NCI-H526 treated with DMSO at 0.1 percent for 48 hours (cell line): ENCODE results near the gene NEK9.
A peak's percentile ranks its signal among the peaks of the same experiment; 100 is the strongest.
"Not testable (repeated sequence)": the region's sequence is repeated elsewhere in the genome, so short reads cannot be mapped to it uniquely, and the experiment has no call there.

Source experiments
- DNase-seq: peaks from one replicate; lab custom pipeline; 2025; lab: John Stamatoyannopoulos, UW

NEK9 gene

DNA sequence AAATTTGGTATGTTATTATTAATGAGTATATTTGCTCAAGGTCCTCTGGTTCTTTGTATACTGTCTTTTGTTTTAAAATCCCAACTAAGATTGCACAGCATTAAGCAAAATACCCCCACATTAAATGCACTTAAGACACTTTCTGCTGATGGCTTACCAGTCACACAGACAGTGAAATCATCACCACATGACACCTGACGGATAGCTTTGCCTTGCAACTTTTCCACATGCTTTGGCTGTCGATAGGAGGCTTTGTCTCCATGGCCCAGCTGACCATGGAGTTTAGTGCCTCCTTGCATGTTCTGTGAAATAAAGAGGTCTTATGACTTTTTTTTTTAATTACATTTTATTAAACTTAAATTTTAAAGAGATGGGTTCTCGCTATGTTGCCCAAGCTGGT lies 19.7 kb downstream of the NEK9 start:
- no peak for DNase-seq

DNA sequence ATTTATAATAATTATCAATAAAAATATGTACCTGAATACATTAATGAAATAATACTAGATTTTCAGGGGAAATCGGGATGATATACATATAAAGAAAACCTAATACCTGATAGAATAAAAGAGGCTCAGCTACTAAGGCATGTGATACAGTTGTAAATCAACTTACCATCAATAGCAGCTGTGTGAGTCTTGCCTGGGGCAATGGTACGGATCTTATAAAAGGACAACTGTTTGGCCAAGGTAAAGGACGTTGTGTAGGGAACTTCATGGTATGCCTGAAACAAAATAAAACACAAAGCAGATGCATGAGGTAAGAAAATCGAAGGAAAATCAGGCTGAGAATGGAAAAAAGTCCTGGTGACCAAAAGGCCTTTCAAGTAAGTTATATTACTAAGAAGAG lies 25.4 kb downstream of the NEK9 start:
- DNase-seq = peak; percentile 7

DNA sequence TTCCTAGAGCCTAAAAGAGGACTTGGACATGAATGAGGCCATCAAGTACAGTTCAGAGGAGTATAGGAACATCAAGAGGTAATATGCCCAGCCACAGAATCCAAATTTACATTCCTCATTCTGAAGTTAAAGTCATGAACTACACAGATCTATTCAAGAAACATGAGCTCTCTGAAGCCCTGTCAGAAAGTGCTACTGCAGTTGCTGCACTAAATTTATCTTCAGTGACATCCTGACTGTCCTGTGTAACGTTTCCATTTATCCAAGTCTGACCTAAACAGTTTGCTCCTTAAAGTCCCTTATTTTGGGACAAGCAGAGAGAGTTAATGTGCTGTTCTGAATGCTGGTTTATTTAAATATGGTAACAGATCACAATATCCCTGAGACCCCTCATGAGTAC lies 28.2 kb downstream of the NEK9 start:
- DNase-seq = no peak

DNA sequence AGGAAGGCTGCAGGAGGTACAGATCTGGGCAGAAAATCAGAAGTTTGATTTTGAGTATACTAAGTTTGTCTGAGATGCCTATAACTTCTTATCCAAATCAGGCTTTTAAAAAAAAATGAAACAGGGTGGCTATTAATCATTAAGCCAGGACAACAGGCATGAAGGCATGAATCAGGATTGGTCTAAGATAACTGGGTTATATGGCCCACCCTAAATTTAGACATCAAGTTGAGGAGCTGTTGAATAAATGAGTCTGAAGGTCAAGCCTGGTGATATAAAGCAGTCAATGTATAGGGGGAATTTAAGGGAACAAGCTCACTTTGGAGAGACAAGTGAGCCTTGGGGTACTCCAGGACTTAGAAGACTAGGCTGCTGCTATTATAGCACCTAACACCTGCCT lies 28.6 kb downstream of the NEK9 start:
- no peak for DNase-seq

DNA sequence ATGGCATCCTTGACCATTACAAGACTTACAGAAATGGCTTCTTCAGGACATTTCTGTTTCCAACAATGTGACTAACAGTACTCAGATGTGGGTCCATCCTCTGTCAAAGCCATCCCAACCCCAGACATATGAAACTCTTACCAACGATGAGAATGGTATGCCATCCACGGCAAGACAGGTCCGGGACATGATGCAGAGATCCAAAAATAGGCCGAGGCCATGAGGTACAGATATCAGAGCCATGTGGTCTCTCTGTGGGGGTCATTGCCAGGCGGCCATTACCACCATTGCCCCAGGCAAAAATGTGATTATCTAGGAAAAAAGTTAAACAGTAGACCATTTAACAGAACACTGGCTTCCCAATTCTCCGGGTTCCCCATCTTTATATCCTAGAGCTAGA lies 29.9 kb downstream of the NEK9 start:
- DNase-seq = no peak

DNA sequence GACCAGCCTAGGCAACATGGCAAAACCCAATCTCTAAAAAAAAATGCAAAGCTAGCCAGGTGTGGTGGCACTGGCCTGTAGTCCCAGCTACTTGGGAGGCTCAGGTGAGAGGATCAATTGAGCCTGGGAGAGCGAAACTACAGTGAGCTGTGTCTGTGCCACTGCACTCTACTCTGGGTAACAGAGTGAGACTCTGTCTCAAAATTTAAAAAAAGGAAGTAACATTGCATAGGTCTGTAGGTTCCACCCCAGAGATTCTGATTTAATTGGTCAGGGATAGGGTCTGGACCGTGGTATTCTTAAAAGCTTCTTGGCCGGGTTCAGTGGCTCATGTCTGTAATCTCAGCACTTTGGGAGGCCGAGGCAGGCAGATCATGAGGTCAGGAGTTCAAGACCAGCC lies 31.2 kb downstream of the NEK9 start:
- DNase-seq = no peak

DNA sequence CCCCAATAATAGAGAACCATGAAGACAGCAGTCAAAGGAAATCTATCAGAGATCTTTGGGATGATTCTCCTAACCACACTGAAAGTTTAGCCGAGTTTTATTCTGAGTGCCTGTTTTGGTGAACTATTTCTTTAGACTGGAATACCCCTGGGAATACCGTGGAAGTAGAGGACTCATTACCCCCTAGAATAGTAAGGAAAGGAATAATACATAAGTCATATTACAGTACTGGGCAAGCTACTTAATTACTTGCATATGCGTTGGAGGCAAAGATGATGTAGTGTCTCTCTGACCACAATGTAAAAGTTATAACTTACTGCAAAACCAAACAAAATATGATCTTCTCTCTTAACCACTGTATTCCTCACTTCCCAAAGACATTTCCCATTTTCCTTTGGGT lies 32.0 kb downstream of the NEK9 start:
- DNase-seq = no peak

DNA sequence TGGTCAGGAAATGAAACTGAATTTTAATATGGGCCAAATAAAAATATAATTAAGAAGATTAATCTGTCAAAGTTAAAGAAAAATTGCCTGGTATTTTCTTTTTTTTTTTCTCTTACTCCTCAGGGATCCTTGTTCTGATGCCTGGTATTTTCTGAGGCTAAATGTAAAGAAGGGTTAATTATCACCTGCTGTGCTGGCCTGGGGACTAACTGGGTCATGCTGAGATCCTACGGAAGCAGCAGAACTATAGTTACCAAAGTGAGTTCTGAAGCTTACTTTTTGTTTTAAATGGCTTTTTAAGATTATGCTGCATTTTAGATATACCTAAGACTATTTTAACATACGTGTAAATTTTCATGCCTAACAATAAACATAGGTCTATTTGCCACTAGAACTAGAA lies 34.1 kb downstream of the NEK9 start:
- no peak for DNase-seq

DNA sequence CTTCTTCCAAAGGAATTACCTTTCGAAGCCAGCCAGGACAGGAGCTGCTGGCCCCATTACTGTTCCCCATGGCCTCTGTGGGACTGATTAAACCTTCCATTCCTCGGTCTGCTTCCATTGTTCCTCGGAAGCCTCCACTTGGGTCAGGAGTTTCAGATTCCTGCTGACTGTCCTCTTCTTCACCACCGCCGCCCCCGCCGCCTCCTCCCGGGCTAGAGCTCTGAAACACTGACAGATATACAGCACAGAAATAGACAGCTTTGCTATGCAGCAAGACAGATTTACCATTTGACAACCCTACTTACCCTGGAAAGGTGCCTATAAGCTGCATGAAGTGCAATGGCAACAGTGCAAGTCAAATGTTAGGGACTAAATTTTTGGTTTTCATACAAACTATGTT lies 35.6 kb downstream of the NEK9 start:
- DNase-seq = no peak

DNA sequence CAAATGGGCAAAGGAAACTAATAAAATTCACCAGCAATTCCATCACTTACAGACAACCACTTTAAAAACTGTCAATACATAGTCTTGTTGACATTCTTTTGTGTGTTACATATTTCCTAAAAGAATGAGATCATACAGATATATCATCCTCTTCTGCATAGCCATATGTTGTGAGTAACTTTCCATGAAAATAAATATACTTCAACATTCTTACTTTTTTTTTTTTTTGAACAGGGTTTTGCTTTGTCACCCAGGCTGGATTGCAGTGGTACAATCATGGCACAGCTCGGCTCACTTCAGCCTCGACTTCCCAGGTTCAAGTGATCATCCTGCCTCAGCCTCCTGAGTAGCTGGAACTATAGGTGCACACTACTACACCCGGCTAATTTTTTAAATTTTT lies 36.5 kb downstream of the NEK9 start:
- DNase-seq = no peak

DNA sequence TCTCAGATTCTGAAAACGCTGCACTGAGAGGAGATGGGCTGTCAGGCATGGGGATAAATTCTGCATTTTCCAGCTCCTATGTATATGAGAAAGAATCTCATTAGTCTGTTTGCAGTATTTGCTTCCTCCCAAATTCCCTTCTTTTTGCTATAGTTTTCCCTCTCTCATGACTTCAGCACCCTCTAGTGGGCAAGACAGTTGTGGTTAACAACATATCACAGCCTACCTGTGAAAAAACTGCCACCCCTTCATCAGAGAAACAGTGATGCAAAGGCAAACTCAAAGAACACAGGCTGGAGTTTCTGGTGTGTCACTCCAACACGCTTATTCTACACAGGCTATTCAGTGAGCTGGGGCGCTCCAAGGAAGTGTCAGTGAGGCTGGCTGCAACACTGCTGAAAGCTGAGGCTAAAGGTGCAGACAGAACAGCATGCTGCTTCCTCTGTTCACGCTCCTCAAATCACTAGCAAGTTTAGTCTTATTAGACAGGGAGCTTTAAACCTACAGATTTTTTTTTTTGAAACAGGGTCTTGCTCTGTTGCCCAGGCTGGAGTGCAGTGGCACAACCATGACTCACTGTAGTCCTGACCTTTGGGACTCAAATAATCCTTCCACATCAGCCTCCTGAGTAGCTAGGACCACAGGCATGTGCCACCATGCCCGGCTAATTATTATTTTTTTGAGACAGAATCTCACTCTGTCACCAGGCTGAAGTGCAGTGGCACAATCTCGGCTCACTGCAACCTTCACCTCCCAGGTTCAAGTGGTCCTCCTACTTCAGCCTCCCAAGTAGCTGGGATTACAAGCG lies 38.1 kb downstream of the NEK9 start:
- peak; percentile 3 for DNase-seq

DNA sequence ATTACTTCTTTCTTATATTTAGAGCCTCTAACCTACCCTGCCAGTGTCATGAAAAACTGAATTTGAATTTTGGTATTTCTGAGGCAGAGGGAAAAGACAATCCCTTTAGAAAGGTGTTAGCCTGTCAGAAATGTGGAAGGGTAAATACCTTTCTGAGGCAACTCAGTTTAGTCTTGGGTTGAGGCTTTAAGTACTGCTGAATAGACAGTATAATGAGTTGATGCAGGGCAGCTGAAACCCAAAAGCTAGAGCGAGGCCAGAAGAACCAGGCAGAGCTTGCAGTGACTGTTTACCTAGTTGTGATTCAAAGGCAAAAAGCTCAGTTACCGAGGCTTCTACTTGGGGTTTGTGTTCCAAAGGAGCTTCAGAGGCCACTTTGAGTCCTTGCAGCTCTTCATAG lies 38.7 kb downstream of the NEK9 start:
- no peak for DNase-seq

DNA sequence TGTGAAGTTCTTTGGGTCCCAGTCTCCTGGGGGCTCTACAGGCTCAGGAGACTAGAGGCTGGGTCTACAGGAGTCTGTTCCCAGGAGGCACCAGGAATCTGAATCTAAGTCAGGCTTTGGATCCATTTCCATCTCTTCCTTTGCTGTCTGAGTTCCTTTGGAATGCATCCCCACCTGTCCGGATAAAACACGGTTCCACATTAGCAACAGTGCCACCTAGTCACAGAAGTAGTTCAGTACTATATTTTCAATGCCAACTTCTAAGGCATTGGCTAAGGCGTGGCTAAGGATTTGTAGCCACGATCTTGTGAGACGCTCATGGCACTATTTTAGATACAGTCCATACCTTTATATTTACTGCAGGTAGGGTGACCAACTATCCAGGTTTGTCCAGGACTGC lies 42.3 kb downstream of the NEK9 start:
- DNase-seq = no peak

DNA sequence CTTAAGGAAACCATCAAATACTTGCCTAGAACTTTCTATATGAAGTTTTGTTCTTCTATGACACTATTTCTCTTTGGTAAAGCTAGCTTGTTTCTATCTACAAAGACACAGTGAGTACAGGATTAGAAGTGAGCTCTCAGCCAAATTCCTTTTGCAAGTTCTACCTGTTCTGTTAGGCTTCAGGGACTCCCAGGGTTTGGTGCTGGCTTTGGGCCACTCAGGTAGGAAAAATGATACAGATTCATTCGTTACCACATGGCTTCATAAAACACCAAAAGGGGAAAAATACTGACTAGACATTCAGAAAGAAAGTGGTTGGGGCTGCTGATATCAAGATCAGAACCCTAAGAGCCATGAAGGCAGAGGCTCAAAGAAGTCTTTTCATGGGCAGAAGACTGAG lies 43.6 kb downstream of the NEK9 start:
- no peak for DNase-seq

DNA sequence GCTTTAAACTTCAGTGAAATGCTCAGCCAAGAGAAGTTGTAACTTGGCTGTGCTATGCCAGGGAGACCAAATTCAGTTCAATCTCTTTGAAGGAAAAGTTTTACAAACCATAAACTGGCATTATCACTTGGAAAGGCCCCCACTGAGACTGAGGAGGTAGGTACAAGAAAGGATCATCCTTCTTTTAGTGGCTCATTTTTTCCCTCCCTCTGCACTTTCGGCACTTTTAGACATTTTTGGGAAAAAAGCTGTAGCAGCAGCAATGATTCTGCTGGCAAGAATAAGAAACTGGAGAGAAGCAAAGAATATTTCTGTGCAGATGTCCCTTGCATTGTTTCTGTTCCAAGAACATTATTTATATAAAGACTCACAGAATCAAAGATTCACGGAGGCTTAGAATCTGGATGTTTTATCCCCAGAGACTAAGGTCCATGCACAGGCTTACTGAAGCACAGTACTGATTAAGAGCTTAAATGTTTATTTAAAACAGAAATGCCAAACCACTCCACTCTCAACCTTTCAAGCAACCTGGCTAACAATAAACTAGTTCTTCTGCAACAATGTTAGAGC lies 45.1 kb downstream of the NEK9 start:
- DNase-seq = no peak

DNA sequence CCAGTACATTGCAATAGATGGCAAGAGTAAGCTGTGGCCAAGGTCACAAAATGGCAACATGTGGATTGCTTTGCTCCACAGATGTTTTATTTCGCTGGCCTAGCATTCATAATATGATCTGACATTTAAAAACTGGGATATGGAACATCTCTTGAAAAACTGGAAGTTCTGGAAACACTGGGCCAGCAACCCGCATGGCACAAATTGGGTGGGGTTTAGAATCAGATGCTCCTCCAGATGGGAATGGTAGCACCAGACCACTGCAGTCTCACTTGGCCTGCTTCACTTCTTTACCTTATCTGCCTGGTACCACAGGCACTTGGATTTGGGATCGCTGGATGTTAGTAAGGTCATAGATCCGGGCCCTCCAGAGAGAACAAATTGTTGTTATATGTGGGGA lies 47.3 kb downstream of the NEK9 start:
- DNase-seq = no peak

DNA sequence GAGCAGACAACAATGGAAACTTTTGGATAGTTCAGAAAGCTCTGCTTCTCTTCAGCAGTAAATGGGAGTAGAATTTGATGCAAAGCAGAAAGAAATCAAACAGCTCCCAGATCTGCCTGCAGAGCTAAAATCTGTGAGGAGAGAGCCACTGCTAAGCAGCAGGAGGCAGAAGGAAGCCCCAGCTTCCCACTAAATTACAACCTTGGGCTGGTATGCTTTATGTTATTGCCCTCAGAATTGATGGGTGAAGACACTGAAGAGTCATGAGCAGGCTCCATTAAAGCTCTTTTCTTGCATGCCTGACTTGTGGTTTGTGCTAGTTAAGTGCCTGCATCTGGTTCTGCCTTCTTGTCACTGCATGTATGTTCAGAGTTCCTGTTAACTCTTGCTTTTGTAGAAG lies 49.1 kb downstream of the NEK9 start:
- DNase-seq = no peak

DNA sequence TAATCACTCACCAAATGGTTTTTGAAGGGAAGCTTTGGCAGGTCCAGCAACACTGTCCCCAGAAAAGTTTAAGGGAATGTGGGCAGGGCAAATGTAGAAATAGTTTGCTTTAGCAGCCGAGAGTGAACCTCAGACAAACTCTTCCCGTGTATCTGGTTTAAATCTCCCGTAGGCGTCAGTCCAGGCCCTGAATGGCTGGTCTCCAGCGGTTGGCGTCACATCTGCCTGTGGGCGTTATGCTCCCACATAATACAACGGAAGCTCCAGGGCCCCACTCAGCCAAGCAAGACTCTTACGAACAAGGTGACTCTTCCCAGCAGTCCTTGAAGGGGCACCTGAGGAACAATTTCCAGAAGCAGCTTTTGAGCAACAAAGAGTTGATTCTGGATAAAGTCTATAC lies 56.5 kb downstream of the NEK9 start:
- DNase-seq = no peak

DNA sequence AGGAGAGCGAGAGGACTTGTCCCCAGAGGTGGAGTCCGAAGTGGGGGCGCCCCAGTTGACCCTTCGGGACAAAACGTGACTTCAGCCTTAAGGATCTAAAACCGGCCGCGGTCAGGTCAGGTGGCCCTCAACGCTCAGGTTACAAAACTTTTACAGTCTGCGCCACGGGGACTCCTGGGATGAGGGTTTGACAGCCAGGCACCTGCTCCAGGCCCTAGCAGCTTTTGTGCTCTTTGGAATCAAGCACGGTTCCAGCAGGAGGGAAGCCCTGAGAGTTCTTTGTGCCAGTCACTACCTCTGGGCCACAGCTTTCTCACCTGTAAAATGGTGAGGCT lies 57.1 kb downstream of the NEK9 start:
- DNase-seq = no peak

DNA sequence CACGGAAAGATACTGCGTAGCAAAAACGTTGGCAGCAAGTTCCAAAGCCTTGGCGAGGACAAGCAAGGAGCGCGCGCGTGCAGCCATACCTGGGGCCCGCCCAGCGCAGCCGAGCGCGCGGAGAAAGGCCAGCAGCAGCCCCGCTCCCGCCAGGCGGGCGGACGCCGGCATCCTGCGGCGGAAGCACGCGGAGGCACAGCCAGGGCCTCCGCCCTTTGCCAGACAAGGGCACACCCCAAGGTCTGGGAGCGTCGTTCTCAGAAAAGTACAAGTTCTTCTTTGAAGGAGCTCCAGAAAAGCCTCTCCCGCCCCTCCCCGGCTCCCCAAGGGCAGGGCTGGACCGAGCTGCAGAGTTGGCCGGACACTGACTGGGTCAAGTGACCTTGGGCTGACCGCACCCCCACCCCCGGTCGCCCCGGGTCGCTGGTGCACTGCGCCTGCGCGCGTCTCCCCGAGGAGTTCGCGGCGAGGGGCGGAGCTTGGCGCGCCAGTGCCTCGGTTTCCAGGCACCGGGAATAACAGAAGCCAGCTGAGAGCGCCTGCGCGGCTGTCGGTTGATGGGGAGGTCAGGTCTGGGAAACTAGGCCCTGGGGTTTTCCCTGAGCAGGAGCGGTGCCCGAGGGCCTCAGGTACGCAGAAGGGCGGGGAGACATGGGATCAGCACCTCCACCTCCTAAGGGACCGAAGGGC lies 57.6 kb downstream of the NEK9 start, which contains the start of gene ZC2HC1C:
Gene ZC2HC1C, plus strand, starts transcription at position 521 of the 690 bp plus-strand sequence. CDS start 933 bp downstream, outside the sequence.
- DNase-seq = peak; percentile 81

DNA sequence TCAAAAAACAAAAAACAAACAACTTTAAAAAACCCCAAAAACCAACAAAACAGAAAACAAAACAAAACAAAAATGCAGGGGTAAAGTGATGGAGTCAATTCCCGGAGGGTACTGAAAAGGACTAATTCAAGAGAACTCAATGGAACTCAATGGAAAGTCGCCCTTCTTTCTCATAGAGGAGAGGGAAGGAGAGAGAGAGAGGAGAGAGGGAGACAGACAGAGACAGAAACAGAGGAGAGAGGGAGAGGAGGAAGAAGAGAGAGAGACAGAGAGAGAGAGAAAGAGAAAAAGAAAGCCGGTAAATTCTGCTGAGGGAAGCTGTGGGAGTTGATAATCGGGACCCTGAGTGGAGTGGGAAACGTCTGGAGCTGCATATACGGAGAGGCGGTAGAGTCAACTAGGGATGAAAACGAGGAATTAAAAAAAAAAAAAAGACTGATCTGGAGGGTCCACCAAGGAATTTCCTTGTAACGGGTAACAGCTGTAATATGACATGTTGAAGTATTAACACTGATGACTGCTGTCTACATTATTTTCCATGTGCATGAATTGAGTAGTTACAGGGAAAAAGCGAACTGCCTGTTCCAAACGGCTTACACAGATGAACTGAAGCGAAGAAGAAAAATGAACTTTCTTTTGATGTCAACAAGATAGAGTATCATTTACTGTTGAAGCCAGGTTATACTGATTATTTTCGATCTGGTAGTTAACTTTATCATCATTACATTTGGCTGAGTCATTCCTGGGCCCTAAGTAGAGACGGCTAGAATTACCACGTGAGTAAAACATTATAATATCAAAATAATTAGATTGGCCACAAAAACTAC lies 58.3 kb downstream of the NEK9 start:
- DNase-seq = peak; percentile 48

DNA sequence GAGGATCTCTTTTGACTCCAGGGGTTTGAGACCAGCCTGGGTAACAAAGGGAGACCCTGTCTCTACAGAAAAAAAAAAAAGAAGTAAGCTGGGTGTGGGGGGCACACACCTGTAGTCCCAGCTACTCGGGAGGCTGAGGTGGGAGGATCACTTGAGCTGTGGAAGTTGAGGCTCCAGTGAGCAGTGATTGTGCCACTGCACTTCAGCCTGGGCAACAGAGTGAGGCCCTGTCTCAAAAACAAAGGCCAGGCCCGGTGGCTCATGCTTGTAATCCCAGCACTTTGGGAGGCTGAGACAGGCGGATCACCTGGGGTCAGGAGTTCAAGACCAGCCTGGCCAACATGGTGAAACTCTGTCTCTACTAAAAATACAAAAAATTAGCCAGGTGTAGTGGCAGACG lies 59.1 kb downstream of the NEK9 start:
- not testable (repeated sequence) for DNase-seq

DNA sequence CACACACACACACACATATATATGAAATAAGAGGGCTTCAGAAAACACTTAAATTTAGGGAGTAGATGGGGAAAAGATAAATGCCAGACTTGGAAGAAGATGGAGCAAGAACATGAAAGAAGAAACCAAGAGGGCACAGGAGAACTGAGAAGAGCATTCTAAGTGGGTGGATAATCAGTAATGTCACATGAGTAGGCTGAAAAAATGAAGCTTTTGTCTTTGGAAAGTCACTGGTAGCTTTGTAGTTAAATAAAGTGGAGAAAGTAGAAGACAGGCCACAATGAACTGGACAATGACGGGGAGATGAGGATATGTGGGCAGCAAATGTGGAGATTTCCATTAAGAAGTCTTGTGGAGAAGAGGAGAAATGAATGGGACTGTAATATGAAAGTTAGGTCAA lies 59.6 kb downstream of the NEK9 start:
- no peak for DNase-seq
